EH (cell line): ENCODE data around the gene EIF6.
"Not testable (repeated sequence)": the region's sequence is repeated elsewhere in the genome, so short reads cannot be mapped to it uniquely, and the experiment has no call there.

Source experiments
- DNase-seq: peaks from one replicate; pipeline ENCODE4 v3.0.0-alpha.2; 2015; ENCODE audit warnings: low read depth

The EIF6 gene

DNA sequence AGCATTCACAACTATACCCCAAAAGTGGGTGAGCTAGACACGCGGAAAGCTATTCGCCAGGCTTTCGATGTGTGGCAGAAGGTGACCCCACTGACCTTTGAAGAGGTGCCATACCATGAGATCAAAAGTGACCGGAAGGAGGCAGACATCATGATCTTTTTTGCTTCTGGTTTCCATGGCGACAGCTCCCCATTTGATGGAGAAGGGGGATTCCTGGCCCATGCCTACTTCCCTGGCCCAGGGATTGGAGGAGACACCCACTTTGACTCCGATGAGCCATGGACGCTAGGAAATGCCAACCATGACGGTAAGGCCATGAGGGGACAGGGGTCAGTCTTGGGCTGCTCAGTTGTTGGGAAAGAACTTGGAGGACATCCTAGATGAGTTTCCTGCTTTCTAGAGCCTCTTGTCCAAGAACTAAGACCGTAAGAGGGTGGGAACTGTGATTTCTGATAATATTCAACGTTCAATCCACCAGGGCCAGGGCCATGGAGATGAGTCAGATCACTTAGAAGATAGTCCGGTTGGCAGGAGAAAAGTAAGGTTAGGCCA, 30.0 kb downstream of the EIF6 start:
- no peak for DNase-seq

DNA sequence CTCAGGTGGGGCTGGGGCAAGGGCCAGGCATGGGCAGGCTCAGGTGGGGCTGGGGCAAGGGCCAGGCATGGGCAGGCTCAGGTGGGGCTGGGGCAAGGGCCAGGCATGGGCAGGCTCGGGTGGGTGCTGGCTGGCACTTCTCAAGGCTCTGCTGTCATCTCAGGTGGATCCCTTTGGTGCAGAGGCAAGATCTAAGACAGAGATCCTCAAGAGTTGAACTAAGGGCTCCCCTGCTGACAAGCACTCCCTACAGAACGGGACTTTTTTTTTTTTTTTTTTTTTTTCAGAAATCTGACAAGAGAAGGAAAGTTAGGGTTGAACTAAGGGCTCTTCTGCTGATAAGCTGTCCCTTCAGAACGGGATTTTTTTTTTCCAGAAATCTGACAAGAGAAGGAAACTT, 31.6 kb downstream of the EIF6 start:
- no peak for DNase-seq

DNA sequence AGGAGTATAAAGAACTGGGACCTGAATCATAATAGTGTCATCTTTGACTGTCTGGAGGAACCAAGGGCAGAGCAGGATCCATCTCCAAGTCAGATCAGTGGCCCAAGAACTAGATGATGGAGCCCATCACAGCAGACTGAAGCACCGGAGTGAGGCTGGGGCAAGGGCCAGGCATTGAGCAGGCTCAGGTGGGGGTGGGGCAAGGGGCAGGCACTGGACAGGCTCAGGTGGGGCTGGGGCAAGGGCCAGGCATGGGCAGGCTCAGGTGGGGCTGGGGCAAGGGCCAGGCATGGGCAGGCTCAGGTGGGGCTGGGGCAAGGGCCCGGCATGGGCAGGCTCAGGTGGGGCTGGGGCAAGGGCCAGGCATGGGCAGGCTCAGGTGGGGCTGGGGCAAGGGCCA, 32.0 kb downstream of the EIF6 start:
- DNase-seq = not testable (repeated sequence)

DNA sequence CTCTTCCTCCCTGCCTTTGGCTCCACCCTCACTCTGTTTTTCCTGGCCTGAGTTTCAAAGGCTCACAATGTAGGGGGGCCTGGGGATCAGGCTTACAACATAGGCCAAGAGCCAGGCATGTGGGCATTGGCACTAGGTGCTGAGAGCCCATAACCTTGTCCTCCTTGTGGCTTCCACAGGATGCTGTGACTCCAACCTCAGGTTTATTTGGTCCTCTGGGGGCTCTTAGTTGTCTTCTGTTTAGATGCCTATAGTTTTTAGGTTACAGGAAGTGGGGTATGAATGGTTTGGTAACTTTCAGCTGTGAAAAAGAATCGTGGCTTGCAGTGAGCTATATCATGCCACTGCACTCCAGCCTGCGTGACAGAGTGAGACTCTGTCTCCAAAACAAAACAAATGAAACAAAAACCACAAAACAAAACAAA, 32.5 kb downstream of the EIF6 start:
- DNase-seq = no peak

DNA sequence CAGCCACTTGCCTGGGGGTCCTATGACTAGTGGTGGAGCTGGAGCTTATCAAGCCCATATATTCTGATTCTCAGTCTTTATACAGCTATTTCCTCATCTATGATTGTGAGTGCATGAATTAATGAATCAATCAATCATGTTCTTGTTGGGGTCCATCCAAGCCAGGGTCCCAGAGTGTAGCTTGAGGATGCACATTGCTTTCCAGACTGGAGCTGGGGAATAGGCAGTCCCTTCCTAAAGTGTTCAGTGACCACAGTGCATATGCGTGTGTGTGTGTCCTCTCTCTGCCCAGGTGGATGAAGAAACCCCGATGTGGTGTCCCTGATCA, 33.0 kb downstream of the EIF6 start:
- DNase-seq = no peak

DNA sequence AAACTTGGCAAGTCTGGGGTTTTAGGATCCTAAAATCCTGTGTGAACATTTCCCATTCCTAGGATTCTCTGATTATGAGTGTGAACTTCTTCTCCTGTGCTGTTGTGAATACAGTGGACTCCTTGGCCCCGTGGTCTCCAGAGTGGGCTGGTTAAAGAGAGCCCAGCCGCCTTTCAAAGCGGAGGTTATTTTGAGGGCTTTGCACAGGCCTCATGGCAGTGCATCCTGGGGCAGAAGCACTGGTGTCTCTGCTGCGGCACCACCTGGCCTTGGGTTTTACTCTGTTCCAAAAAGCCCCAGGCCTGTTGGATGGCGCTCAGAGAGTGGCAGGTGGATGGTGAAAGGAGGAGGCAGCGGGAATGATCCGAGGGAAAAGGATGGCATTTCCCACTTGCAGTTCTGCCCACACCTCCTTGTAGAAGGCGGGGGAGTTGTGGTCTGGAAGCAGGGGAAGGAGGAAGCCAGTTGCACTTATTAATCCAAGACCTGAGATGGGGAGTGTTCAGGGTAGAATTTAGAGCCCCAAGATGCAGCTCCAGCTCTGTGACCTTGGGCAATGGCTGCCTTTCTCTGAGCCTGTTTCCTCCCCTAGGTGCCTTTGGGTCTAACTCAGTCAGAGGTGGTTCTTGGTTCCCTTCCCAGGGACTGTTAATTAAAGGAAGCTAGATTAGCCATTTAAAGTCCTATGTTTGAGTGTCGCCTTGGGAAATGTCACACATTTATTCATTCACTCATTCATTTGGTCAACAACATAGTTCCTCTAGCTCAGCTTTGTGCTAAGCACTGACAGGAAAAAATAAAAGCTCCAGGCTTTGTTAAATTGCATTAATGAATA, 35.7 kb downstream of the EIF6 start:
- DNase-seq = peak; percentile 54

DNA sequence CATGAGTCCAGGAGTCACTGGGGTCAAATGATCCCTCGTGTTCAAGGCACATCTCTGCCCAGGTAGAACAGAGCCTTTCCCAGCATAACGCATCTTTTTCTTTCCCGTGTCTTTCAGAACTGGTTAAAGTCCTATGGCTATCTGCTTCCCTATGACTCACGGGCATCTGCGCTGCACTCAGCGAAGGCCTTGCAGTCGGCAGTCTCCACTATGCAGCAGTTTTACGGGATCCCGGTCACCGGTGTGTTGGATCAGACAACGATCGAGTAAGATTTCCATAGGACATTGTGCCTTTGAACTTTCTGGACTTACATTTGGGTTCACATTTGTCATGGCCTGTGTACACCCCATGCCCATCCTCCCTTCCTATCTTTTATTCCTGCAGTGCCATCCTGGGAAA, 37.8 kb downstream of the EIF6 start:
- DNase-seq = no peak

DNA sequence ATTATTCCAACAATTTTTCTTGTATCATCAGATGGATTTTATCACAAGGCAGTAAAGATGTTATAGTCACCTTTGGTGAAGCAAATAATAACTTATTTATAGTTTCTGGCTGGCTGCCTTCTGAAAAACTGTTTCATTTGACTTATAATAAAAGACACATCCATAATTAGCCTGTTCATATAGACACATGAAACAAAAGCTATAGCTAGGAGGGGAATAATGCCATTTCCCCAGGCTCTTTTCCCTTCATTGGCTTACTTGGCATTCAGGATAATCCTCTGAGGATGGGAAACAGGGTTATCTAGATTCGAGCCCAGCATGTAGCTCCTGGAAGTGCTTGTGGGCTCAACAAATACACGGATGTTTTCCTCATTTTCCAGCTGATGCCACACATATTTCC, 40.6 kb downstream of the EIF6 start:
- DNase-seq = no peak

DNA sequence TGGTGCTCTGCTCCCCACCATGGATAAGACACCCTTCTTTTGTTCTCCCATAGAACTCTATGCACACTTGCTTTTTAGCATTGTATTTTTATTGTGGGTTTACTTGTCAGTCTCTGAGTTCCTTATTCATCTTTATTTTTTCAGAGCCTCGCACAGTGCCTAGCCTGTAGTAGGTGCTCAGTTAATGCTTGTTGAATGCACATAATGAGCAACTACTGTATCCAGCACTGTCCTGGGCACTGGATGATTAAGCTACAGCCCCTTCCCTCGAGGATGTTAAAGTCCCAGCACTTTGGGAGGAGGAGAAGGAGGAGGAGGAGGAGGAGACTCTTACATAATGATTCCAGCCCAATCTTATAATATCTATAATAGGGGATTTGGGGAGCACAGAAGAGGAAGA, 41.3 kb downstream of the EIF6 start:
- no peak for DNase-seq

DNA sequence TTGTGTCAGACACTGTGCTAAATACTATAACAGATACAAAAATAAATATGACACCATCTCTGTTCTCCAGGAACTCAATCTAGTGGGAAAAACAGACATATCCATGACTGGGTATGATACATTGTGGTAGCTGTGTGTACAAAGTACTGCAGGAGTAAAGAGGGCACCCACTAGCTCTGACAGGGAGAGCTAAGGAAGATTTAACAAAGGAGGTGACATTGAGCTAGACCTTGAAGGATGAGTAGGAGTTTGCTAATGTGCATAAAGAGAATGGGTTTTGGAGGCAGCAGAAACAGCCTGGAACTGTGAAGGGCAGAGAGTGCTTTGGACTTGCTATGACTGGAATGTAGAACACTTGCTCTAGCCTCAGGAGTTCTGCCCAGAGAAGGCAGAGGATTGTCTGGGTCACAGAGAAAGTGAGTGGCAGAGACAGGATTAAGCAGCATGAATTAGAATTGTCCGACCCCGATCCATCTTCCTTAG, 43.7 kb downstream of the EIF6 start:
- peak; percentile 32 for DNase-seq

DNA sequence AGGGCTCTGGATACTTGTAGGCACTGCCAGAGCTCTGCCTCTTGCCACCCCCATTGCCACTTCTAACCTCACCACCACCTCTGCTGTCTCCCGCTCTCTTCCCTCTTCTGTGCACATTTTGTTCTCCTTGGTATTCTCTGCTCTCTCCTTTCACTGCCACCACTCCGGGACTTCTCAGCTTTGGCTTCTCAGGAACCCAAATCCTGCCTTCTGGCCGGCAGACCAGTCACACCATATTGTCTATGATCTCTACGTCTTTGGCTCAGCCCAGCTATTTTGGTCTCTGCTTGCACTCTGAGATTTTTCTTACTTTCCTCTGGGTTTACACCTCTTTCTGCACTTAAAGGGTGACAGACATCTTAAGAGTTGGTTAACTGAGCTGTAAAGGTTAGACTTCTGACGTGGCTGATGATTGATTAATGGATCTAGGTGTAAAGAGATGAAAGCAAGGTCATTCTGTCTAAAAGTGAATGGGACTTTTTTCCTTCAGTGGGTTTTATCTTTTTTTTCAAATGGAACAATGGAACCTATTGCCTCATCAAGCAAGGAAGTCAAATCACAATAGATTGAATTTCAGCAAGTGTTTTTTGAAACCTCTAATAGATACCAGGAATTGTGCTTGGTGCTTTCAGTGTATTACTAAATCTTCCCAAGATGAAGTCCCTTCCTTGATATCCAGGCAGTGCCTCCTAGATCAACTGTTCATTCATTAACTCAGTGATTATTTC, 44.3 kb downstream of the EIF6 start:
- DNase-seq = no peak

DNA sequence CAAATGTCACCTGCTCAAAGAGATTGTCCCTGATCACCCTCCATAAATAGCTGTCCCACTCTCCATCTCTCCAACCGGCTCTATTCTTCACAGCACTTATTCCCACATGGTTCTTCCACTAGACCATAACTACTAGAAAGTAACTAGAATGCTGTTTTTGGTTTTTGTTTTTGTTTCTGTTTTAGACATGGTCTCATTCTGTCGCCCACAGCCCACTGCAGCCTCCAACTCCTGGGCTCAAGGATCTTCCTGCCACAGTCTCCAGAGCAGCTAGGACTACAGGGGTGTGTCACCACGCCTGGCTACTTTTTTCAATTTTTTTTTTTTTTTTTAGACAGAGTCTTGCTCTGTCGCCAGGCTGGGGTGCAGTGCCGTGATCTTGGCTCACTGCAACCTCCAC, 45.8 kb downstream of the EIF6 start:
- DNase-seq = no peak

DNA sequence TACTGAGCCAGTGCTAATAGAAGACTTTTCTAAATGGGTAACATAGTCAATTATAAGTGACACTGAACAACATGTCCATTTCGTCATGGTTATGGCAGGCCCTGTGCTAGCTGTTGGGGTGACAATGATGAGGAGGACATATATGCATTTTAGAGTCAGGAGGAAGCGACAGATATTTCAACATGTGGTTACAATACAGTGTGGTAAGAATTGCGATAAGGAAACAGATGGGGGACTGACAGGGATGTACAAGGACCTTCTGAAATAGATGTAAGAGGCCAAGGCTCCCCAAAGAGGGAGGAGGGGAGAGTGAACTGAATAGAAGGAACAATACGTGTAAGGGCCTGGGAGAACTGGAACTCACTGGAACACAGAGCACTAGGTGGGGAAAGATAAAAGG, 46.4 kb downstream of the EIF6 start:
- no peak for DNase-seq

DNA sequence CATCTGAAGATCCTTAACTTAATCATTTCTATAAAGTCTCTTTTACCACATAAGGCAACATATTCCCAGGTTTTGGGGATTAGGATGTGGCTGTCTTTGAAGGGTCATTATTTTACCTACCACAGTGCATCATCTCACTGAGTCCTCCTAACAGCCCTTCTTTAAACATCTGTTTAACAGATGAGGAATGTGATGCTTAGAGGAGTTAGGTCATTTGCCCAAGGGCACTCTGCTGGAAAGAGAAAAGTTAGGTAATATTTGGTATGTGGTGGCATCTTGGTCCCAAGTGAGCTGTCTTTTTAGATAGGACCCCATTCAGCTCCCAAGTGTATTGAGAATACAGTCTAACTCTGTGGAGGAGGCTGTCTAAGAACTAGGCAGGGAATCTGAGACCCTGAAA, 47.1 kb downstream of the EIF6 start:
- DNase-seq = peak; percentile 55

DNA sequence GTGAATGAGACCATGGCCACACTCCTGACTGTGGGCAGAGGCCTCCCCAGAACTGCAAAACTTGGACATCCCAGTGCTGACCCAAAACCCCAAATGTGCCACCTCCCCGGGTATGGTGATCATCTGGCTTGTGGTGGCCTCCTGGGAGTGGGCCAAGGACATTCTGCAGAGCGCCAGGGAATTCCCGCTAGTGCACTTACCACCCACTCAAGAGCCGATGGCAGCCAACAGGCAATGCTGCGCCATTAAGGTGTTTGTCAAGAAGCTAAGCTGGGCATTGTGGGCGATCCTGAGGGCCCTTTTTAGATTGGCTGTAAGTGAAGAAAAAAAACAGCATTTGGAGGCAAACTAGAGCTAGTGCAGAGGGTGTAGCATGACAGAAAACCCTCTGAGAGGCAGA, 48.7 kb downstream of the EIF6 start:
- DNase-seq = no peak

DNA sequence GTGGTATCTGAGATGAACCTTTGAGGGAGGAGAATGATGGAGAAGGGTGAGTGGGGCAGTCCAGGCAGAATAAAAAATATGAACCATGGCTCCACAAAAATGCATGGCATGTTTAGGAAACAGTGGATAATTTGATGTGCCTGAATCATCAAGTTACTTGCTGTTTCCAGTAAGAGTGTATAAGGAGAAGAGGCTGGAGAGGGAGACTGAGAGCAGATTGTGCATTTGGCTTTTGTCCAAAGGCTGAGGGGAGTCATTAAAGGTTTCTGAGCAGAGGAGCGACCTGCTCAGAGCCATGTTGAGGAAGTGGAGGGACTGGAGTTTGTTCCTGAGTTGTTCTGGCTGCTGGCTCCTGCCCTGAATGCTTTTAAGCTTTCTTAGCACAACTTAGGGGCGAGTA, 52.0 kb downstream of the EIF6 start:
- peak; percentile 94 for DNase-seq
